Left renal cortex interstitium (tissue), 4 donors: ENCODE measurements around the gene ATP6V1F. TPM values are rescaled to one million over a fixed set of nuclear protein-coding genes. Genes with fewer than 3 reads are reported as not detected.
A peak's percentile ranks its signal among the peaks of the same experiment; 100 is the strongest.

Experiments used
- DNase-seq, 4 donors: peaks; one replicate each; pipeline ENCODE4 v3.0.0-alpha.2; 2013; ENCODE audit warnings: low read depth in 4 of 4, low spot score in 2 of 4, missing footprints in 1 of 4
- polyA plus RNA-seq, 4 donors: library from polyadenylated mRNA; unstranded; fragments of 120-200 nt; gene quantifications; one replicate each; pipeline ENCODE4 v1.2.1, GENCODE V29; 2013; ENCODE audit not compliant: insufficient read length in 4 of 4

The ATP6V1F gene, protein sequence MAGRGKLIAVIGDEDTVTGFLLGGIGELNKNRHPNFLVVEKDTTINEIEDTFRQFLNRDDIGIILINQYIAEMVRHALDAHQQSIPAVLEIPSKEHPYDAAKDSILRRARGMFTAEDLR
- 100 to 1,000 TPM; 228 to 254 (median 236) TPM for polyA plus RNA-seq

DNA sequence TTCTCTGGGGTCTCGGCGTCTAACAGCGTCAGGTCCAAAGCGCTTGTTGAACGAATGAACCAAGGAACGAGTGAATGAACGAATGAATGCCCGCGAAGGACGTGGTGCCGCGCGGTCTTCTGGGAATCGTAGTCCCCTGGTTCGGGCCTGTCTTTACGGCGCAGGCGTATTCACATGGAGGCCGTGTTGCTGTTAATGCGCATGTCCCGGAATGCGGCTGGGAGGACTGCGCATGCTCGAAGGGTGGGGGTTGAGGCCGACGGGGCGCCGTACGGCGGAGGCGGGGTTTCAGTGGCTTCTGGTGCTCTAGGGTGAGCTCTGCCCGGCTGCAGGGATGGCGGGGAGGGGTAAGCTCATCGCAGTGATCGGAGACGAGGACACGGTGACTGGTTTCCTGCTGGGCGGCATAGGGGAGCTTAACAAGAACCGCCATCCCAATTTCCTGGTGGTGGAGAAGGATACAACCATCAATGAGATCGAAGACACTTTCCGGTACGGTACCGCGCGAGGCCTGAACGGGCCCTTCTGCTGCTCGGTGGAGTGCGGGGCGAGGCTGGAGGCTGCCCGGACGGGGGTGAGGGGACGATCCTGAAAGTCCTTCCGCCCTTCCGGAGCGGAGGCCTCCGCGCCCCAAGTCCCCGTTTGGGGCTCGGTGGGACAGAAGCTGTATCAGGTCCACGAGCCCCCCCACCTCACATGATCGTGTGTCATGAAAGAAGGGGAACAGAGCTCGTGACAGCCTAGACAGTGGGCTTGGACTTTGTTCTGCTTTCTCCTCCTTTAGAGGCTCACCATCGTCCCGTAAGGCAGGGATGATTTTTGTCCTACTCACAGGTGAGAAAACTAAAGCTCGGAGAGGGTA is at the start of gene ATP6V1F:
Gene ATP6V1F (plus strand): TSS at position 286 of the 862 bp plus-strand sequence. CDS start 49 bp downstream, at position 335.
- DNase-seq: peak; percentile 93 to 97 (median 96)

DNA sequence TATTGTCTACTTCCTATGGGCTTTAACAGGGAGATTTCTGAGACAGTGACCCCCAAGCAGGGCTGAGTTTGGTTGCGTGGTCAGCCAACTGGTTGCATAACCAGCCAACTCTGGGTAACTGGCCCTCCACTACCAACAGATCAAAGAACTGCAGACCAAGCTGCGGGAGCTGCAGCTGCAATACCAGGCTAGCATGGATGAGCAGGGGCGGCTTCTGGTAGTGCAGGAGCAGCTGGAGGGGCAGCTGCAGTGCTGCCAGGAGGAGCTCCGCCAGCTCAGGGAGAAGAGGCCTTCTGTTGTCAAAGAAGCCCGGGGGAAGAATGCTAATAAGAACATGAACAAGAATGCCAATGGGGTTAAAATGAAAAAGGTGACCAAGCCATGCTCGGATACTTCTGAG is 48.2 kb upstream of the ATP6V1F start:
- DNase-seq: no peak

DNA sequence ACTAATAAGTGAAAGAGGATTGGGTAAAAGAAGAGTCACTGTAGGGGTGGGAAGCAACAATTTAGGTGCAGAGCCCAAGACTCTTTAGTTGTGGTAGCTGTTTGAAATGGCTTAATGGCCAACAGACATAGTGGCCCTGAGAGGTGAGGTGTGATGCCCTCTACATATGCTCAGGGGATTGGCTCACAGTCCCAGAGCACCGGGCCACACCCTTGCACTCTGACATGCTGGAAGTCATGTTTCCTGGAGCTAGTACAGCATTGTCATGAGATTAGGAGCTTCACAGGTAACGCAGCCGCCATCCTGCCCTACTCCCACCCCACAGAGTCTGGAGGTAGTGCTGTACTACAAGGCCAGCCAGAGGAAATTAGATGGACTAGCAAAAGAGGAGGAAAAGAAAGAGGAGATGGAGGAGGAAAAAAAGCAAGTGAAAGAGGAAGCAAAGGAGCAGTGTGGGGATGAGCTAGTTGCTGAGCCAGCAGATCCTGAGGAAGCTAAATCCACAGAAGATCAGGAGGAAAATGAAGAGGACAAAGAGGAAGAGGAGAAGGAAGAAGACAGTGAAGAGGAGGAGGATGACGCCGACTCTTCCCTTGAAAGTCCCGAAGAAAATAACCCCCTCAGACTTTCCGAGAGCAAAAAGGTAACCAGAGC is 47.2 kb upstream of the ATP6V1F start:
- no peak for DNase-seq

DNA sequence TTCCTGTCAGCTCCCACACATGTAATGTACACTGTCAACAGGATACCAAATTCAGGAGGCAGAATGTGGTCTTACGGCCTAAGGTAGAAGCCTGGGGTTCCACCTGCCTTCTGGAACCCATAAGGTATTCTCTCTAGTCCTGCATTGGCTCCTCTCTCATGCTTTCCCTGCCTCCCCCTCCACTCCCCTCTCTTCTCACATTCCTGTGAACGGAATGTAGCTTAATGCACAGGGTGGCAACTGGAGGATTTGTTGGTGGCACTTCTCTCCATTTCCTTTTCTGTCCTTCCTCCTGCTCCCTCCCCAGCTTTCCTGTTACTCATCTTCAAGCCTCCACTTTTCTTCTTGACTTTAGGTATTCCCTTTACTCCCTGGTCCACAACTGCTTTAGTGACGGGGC is 44.0 kb upstream of the ATP6V1F start:
- no peak for DNase-seq

DNA sequence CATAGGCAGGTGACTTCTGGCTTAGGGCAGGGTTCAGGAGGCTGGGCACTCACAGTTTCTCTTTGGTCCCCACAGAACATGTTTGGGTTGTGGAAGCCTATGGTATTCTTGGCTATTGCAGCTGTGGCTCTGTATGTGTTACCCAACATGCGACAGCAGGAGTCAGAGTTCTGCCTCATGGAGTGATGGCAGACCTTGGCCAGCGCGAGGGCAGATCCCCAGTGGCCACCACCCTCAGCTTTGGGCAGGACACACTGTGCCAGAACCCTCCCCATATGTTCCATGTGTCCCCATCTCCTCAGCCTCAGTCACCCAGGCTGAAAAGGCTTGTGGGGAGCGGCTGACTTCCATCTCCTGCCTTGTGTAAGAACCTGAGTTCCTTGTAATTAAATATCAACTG is 40.9 kb upstream of the ATP6V1F start:
- no peak for DNase-seq

DNA sequence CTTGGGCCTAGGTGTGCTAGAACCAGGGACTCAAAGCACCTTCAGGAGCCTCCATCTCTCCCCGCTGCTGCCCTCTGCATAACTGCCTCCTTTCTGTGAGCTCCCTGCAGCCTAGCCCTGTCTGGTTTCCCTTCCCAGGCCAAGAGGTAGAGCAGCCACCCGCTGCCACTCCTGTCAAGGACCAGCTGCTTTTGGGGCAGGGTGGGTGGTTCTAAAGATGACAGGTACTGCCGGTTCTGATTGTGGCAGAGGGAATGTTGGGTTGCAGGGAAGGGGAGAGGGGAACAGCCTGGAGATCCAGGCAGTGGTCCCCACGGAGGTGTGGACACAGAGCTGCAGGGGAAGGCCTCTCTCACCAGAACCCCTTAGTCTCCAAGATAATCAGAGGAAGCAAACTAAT is 36.1 kb upstream of the ATP6V1F start:
- no peak for DNase-seq

DNA sequence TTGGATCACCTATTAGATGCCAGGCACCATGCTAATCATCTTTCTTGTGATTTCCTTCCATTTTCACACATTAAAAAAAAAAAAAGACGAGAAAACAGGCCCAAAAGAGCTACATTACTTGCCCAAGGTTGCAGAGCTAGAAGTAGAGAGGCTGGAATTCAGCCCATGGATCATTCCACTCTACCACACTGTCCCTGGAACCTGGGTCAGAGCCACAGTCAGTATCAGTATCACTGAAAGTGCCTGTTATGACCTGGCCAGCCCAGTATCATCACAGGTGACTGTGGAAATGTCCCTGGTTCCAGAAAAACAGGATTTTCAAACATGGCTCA is 35.8 kb upstream of the ATP6V1F start:
- DNase-seq: no peak

DNA sequence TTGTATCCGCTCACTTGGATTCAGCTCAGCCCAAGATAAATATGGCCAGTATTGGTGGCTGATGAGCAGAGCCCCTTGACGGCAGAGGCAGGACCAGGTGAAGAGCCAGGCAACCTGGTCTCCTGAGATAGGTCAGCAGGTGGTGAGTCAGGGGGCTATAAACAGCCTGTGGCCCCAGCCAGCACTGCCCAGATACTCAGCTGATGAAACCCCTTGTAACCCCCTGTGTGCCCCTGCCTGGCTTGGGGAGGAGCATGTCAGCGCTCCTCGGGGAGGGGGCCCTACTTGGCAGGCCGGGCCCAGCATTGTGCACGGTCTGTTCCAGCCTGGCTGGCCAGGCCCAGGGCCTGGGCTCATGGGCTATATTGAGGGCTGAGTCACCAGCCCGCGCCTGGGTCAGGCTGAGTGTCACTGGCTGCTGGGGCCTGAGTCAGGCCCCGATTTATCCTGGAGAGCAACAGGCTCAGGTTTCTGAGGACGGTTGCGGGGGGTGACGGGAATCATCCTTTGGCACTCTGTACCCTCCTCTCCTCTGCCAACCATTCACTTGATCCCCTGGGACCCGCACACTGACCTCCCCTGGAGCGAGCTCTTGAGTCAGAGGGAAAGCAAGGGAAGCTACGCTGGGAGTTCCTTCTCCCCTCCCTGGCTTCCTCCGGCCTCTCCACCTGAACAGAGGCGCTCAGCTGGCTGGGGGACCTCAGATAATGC is 35.3 kb upstream of the ATP6V1F start:
- DNase-seq: no peak

DNA sequence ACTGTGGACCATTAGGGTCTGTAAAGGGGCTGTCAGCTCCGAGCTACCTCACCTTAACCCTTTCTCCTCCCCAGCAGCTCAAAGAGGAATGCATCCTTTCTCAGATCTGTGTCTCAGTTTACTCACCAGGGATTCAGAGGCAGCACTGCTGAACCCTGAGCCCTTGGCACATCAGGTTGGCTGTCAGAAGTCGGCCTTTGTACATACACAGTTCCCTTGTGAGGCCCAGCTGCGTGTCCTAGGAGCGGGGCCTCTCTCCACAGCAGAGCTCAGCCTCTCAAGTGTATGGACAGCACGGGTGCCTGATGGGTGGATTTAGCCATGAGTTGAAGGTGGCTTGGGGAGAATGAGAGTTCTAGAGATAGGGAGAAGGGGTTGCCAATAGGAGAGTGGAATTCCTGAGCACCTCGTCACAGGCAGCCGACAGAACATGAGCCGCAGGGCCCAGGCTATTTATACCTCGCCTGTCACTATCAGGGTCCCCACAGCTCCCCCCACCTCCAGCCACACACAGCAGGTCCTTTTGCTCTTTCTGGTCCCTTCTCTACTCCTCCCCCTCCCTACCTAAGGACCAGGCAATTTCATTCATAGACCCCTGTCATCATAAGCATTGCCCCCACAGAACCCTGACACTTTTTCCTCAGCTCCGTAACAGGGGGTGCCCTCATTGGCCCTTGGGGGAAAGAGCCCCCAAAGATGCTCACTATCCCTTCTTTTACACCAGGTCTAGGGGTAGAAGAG is 34.5 kb upstream of the ATP6V1F start:
- DNase-seq: no peak

DNA sequence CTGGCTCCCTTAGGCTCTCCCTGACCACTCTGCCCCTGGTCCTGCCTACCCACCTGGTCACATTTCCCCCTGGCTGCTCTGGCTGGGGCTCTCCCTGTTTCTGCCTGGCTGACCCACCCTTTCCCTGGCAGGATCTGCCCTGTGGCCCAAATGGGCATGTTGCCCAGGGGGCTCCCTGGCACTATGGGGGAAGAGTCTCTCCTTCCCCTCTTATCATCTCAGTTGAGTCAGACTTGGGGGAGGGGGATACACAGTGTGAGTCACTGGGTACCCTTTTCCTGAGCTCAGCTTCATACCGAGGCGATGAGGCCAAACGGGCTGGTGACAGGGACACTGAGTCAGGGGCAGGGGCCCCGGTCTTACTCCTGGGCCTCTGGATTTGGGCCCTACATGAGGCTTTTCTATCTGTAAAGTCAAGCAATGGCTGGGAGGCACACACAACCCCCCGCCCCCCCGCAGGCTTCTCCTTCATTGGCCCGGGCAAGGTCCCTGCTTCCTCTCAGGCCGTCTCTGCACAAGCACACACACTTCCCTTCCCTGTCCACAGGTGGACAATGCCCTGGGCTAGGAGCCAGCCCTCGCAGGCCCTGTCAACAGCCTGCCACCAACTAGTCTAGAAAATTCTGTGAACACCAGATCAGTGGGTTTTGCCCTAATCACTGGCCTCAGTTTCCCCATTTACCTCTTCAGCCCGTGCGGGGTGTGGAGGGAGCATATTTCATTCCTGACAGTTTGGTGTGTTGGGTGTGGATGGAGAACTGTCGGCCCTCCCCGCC is 33.1 kb upstream of the ATP6V1F start:
- no peak for DNase-seq

DNA sequence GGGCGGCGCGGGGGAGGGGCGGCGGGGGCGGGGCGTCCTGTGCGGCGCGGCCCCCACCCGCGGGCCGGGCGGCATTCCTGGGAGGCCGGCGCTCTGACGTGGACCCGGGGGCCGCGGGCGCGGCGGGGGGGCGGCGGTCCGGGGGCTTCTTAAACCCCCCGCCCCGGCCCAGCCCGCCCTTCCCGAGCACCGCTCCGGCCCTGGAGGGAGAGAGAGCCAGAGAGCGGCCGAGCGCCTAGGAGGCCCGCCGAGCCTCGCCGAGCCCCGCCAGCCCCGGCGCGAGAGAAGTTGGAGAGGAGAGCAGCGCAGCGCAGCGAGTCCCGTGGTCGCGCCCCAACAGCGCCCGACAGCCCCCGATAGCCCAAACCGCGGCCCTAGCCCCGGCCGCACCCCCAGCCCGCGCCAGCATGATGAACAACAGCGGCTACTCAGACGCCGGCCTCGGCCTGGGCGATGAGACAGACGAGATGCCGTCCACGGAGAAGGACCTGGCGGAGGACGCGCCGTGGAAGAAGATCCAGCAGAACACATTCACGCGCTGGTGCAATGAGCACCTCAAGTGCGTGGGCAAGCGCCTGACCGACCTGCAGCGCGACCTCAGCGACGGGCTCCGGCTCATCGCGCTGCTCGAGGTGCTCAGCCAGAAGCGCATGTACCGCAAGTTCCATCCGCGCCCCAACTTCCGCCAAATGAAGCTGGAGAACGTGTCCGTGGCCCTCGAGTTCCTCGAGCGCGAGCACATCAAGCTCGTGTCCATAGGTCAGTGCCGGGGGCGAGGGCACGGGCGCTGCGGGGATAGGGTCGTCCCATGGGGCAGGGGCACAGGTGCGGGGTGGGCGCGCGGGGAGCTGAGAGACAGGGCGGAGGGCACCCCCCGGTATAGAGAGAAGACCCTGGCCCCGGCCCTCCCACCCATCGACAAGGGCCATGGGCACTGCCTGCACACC is 32.2 kb upstream of the ATP6V1F start, which contains the start of gene FLNC:
Gene FLNC (plus strand): TSS at position 176 of the 947 bp plus-strand sequence. CDS start 232 bp downstream, at position 408.
- DNase-seq: peak in 2 of 4 donors; percentile 49 to 61

DNA sequence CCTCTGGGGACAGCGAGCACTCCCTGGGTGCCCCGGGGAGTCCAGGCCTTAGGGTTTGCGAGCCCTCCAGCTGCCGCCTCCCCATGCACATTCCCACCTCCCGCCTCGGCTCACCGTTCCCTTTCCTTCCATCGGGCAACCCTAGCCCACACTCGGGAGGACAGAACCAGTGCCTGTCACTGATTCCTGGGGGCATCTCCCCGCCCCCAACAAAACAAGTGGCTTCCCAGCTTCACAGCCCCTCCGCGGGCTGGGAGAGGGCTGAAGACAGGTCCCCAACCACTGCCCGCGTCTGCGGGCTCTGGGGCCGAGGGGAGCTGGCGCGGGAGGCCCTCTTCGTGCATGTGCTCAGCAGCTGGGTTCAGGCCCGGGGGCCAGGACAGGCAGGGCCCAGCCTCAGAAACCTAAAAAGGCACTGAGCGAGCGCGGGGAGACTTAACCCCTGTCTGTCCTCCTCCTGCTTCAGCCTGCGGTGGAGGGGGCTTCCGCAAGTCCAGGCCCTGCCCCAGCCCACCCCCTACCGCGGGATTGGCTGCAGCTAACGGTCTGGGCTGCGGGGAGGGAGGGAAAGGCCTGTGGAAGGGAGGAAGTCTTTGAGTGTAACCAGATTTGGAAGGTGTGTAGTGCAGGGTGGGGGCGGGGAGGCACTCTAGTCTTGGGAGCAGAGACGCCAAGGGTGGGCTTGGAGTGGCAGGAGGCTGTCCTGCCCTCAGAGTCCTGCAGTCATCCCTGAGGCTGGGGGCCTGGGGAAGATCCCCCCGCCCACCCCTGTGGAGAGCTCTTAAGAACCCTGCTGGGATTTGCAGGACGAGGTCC is 31.3 kb upstream of the ATP6V1F start:
- DNase-seq: peak in 1 of 4 donors; percentile 37

DNA sequence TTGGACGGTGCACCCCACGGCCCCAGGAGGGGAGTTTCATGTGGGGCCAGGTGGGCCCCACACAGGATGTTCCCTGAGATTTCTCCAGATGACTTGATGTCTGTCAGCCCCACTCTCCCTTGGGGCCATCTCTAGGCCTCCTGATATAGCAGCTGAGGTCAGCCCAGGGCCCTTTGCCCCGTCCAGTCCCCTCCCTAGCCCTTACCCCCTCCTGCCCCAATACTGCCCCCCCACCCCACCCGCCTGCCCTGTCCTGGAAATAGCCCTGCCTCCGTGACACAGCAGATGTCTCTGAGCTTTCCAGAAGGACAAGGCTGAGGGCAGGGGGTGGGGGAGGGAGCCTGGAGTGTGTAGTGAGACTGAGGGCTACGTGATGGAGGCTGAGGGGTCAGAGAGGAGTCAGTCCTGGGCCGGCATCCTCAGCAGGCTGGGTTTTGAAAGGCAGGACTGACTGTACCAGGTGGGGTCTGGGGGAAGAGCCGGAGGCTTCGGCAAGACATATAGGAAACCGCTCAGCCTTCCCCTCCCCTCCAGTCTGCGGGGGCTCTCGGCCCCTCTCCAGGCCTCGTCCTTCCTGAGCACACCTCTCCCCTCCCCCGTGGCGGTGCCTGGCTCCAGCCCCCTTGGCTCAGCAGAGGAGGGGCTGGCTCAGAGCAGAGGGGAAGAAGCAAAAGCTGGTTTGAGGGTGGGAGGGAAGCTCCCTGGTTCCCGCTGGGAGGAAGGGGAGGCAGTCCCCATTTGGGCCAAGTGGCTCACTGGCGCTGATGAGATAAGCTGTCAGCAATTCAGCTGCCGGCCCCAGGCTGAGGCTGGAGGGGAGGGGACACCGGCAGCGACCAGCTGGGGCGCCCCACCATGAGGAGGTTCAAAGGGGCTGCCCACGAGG is 30.4 kb upstream of the ATP6V1F start:
- peak in 1 of 4 donors; percentile 34 for DNase-seq

DNA sequence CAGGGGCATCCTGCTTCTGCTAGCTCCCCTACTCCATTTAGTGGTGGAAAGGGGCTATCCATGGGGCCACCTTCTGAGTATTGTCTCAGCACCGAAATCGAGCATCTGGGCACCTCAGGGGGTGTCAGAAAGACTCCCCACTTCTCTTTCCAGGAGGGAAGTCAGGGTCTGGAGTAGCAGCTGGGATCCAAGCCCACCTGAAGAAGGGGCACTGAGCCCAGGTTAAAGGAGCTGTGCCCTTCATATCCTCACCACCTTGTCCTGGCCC is 29.8 kb upstream of the ATP6V1F start:
- DNase-seq: no peak

DNA sequence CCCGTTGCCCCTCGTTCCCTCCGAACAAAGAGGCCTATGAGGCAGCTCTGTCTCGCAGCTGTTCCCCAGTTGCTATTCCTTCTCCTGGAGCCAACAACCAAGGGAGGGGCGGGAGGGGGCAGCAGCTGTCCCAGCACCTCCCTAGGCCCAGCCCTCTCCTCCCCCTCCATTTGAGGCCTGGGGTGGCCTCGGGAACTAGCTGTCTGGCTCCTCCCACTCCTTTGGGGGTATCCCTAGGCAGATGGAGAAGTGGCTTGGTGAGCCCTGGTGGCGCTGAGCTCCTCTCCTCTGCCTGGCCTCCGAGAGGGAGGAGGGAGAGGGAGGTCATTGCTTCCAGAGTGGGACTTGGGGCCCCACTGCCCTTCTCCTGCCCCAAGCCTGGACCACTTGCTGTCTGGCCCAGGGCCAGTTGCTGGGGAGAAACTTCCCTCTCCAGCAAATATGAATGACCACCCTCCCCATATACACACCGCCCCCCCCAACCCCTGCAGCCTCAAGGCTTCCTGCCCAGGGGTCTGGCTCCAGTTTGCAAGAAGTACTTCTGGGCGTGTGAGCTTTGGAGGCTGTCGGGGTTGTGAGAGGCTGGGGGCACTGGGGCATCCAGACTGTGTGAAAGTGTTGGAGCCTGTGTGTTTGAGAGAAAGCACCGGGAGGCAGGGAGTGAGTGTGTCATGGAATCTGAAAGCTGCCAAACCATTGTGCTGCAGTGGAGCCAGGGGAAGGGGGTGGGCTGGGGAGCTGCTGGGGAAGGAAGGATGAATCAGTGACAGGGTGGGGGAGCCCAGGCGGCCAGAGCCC is 29.3 kb upstream of the ATP6V1F start:
- peak in 1 of 4 donors; percentile 37 for DNase-seq

DNA sequence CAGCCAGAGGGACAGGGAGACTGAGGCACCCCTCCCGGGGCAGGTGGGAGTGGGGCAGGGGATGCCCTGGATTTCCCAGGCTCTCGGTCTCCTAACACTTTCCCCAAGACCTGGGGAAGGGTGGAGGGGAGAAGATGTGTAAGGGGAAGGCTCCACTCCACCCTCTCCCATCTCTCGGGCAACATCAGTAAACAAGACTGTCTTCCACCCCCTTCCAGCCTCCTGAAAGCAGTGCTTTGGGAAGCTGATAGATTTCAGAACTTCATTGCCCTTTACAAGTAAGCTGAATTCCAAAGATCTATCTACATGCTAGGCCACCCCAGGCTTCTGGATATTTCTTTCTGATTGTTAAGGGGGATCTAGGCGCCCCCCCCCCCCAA is 28.7 kb upstream of the ATP6V1F start:
- DNase-seq: no peak
